ENCODE measurements around the gene TNRC6B.
"Not testable (repeated sequence)": the region's sequence is repeated elsewhere in the genome, so short reads cannot be mapped to it uniquely, and the experiment has no call there.

Gene TNRC6B

GRCh38 chr22:40216041-40216756 lies 38.5 kb downstream of the TNRC6B start:
- peak; percentile 46 to 58 for DNase-seq

GRCh38 chr22:40218152-40218551 lies 40.4 kb downstream of the TNRC6B start:
- DNase-seq = no peak

- no peak for DNase-seq
These were observed 41.1 kb downstream of the TNRC6B start for GRCh38 chr22:40218723-40219294.

GRCh38 chr22:40220316-40221054 lies 42.8 kb downstream of the TNRC6B start:
- no peak for DNase-seq

- no peak for DNase-seq
These were observed 43.3 kb downstream of the TNRC6B start for GRCh38 chr22:40221055-40221414.

- DNase-seq = not testable (repeated sequence)
These were observed 45.3 kb downstream of the TNRC6B start for GRCh38 chr22:40222979-40223378.

GRCh38 chr22:40224702-40225101 lies 47.0 kb downstream of the TNRC6B start:
- no peak for DNase-seq

- DNase-seq = no peak
These were observed 48.9 kb downstream of the TNRC6B start for GRCh38 chr22:40226620-40227019.

GRCh38 chr22:40231618-40232313 lies 54.0 kb downstream of the TNRC6B start:
- DNase-seq = no peak

GRCh38 chr22:40232624-40233023 lies 54.9 kb downstream of the TNRC6B start:
- DNase-seq = no peak

- DNase-seq = no peak
These were observed 56.2 kb downstream of the TNRC6B start for GRCh38 chr22:40233886-40234285.

- no peak for DNase-seq
These were observed 56.9 kb downstream of the TNRC6B start for GRCh38 chr22:40234658-40235057.

GRCh38 chr22:40235308-40235707 lies 57.6 kb downstream of the TNRC6B start:
- no peak for DNase-seq

GRCh38 chr22:40236131-40236665 lies 58.5 kb downstream of the TNRC6B start:
- DNase-seq = no peak

GRCh38 chr22:40237241-40237640 lies 59.5 kb downstream of the TNRC6B start:
- no peak for DNase-seq

- DNase-seq = no peak
These were observed 60.2 kb downstream of the TNRC6B start for GRCh38 chr22:40237788-40238424.

GRCh38 chr22:40238425-40239344 lies 61.0 kb downstream of the TNRC6B start:
- no peak for DNase-seq

GRCh38 chr22:40239345-40239683 lies 61.6 kb downstream of the TNRC6B start:
- DNase-seq = no peak

- no peak for DNase-seq
These were observed 62.4 kb downstream of the TNRC6B start for GRCh38 chr22:40240160-40240559.

GRCh38 chr22:40240686-40241085 lies 63.0 kb downstream of the TNRC6B start:
- DNase-seq = no peak

GRCh38 chr22:40241200-40241763 lies 63.6 kb downstream of the TNRC6B start:
- DNase-seq = no peak

Data from Kasumi-1 (cell line).